ENCODE results near the gene NID1.

NID1 gene

GRCh38 chr1:235954306-235955283, 110.3 kb downstream of the NID1 start:
- DNase-seq, result no peak

GRCh38 chr1:235953801-235954200, 111.1 kb downstream of the NID1 start:
- DNase-seq, result peak; percentile 90

- no peak for DNase-seq
Observed at GRCh38 chr1:235952950-235953615, 111.8 kb downstream of the NID1 start.

- no peak for DNase-seq
Observed at GRCh38 chr1:235951661-235952060, 113.2 kb downstream of the NID1 start.

- DNase-seq, result no peak
Observed at GRCh38 chr1:235950318-235950717, 114.6 kb downstream of the NID1 start.

- DNase-seq, result no peak
Observed at GRCh38 chr1:235948774-235949427, 116.0 kb downstream of the NID1 start.

- DNase-seq, result no peak
Observed at GRCh38 chr1:235947989-235948388, 116.9 kb downstream of the NID1 start.

GRCh38 chr1:235946571-235946981, 118.3 kb downstream of the NID1 start:
- DNase-seq, result peak; percentile 64

- no peak for DNase-seq
Observed at GRCh38 chr1:235945775-235946570, 118.9 kb downstream of the NID1 start.

GRCh38 chr1:235943581-235944114, 121.2 kb downstream of the NID1 start:
- DNase-seq, result peak; percentile 94

GRCh38 chr1:235942979-235943575, 121.8 kb downstream of the NID1 start:
- DNase-seq, result no peak

GRCh38 chr1:235942625-235942934, 122.3 kb downstream of the NID1 start:
- DNase-seq, result no peak

GRCh38 chr1:235941876-235942624, 122.8 kb downstream of the NID1 start:
- peak; percentile 17 for DNase-seq

- DNase-seq, result no peak
Observed at GRCh38 chr1:235940285-235940684, 124.6 kb downstream of the NID1 start.

GRCh38 chr1:235939480-235939775, 125.5 kb downstream of the NID1 start:
- DNase-seq, result peak; percentile 67

GRCh38 chr1:235938709-235939479, 126.0 kb downstream of the NID1 start:
- DNase-seq, result no peak

- no peak for DNase-seq
Observed at GRCh38 chr1:235937123-235937522, 127.8 kb downstream of the NID1 start.

- no peak for DNase-seq
Observed at GRCh38 chr1:235935235-235936225, 129.4 kb downstream of the NID1 start.

- DNase-seq, result no peak
Observed at GRCh38 chr1:235933766-235934116, 131.1 kb downstream of the NID1 start.

Data from HCEC 1CT (cell line).